Psoas muscle (tissue), 8 donors: ENCODE measurements around the gene XIRP2. TPM values are rescaled to one million over a fixed set of nuclear protein-coding genes. Genes with fewer than 3 reads are reported as not detected.

Source experiments
- ATAC-seq, 4 donors: fragments of 200-7000 bp; cut with Tn5 transposase; one replicate each; pipeline ENCODE4 v1.9.1; 2020; ENCODE audit warnings: moderate library complexity in 3 of 4, mild to moderate bottlenecking in 2 of 4
- DNase-seq, 2 donors: peaks; one replicate each; pipeline ENCODE4 v3.0.0-alpha.2; 2020
- H3K27ac ChIP-seq: fragments of 200-600 bp; one replicate; pipeline ENCODE4 v1.8.0; 2022
- H3K27me3 ChIP-seq, 3 donors: fragments of 200-600 bp in 1 of 3; one replicate each; pipeline versions ENCODE4 v1.6.1 to v1.8.0; 2013 to 2022; ENCODE audit warnings: low read length in 2 of 3, mild to moderate bottlenecking in 2 of 3, moderate library complexity in 1 of 3; ENCODE audit not compliant: insufficient read depth in 3 of 3
- H3K36me3 ChIP-seq, 2 donors: fragments of 200-600 bp in 1 of 2; one replicate each; pipeline versions ENCODE4 v1.6.1 to v1.8.0; 2013 to 2022; ENCODE audit warnings: low read depth in 1 of 2, mild to moderate bottlenecking in 1 of 2, moderate library complexity in 1 of 2; ENCODE audit not compliant: insufficient read depth in 1 of 2
- H3K4me1 ChIP-seq: fragments of 200-600 bp; one replicate; pipeline ENCODE4 v1.8.0; 2022
- H3K4me3 ChIP-seq: fragments of 200-600 bp; one replicate; pipeline ENCODE4 v1.8.0; 2022; ENCODE audit warnings: mild to moderate bottlenecking
- H3K9me3 ChIP-seq: fragments of 200-600 bp; one replicate; pipeline ENCODE4 v1.8.0; 2022
- CTCF ChIP-seq: fragments of 200-600 bp; IDR thresholded peaks from one replicate; pipeline ENCODE4 v1.8.0; 2022; ENCODE audit warnings: antibody characterized with exemption
- WGBS, 3 donors: extraction: QIAGEN DNeasy Blood & Tissue Kit; methylation state at CpG; one replicate each; pipeline versions ENCODE4 v1.1.6 to v1.1.7; 2013; 5-methylcytosine and 5-hydroxymethylcytosine counted together
- intact Hi-C, 2 donors: fragments of 100-400 bp; cut with DNase I; formaldehyde crosslinking; loops; one replicate each; pipeline versions ENCODE4 v1.11.0 to v1.14.2; 2022
- polyA plus RNA-seq, 3 donors: library from polyadenylated mRNA; stranded (reverse); fragments of 200-250 nt; gene quantifications; one replicate each; pipeline ENCODE4 v1.2.3, GENCODE V29; 2013
- total RNA-seq, 4 donors: library from RNA; stranded (reverse); fragmentation: NEBNext Ultra II Directional in 2 of 4; extraction: Animal tissue kit (Norgen Biotek cat#: 25700) in 2 of 4; gene quantifications; one replicate each; pipeline versions ENCODE4 v1.2.1 to v1.2.4, GENCODE V29; 2021 to 2023
- donor health status: healthy with polysubstance abuse.
- donor health status: DM: no; HTN: no; CAD: no; lungs with moderate emphysema.
- donor health status: Bipolar disorder and iron deficiency.
- donor health status: healthy.
- donor health status: DM: yes; HTN: yes; CAD: no.
- donor health status: DM: no; HTN: no; CAD: no.
- donor health status: DM: no; HTN: no; CAD: no.
- donor health status: DM: yes; HTN: yes; CAD: no.

The XIRP2 gene
- total and polyA plus RNA-seq, 7 donors: 355 to 8,701 (median 2,071) TPM

GRCh38 chr2:166924967-166925366, 36.7 kb downstream of the XIRP2 start:
- H3K36me3 ChIP-seq: no peaks in the 10 kb centered on the region
- no peaks in the 10 kb centered on the region for H3K27me3 ChIP-seq
- no peaks in the 10 kb centered on the region for H3K4me1 ChIP-seq
- ATAC-seq (no peak), DNase-seq (no peak)
- intact Hi-C loops: no loop called here
- H3K27ac ChIP-seq: no peak overlapping the region
- no peak overlapping the region for H3K4me3 ChIP-seq
- no peak for TF ChIP-seq CTCF
- peaks cover 4% of the 10 kb centered on the region for H3K9me3 ChIP-seq

GRCh38 chr2:166926657-166927056, 38.4 kb downstream of the XIRP2 start:
- intact Hi-C loops: no loop called here
- H3K4me1 ChIP-seq: no peaks in the 10 kb centered on the region
- TF ChIP-seq CTCF: no peak
- 78 to 83% (median 83%) methylated on average over 1 of the region's 1 CpG for WGBS, 3 donors
- H3K9me3 ChIP-seq: peaks cover 4% of the 10 kb centered on the region
- H3K27me3 ChIP-seq: no peaks in the 10 kb centered on the region
- H3K36me3 ChIP-seq: no peaks in the 10 kb centered on the region
- no peak overlapping the region for H3K27ac ChIP-seq
- no peak for DNase-seq
- ATAC-seq: no peak
- no peak overlapping the region for H3K4me3 ChIP-seq

- Histone ChIP-seq H3K4me1 (no peaks in the 10 kb centered on the region), H3K27me3 (no peaks in the 10 kb centered on the region), H3K4me3 (no peak overlapping the region), H3K27ac (no peak overlapping the region), H3K9me3 (peaks cover 12% of the 10 kb centered on the region), H3K36me3 (no peaks in the 10 kb centered on the region)
- no peak for ATAC-seq
- TF ChIP-seq CTCF: no peak
- intact Hi-C loops: no loop called here
- no peak for DNase-seq
- 99 to 100% (median 100%) methylated on average over 1 of the region's 1 CpG for WGBS, 3 donors
Measured at GRCh38 chr2:166932032-166932431, 43.8 kb downstream of the XIRP2 start.

- H3K27ac ChIP-seq: no peak overlapping the region
- intact Hi-C loops: no loop called here
- no peaks in the 10 kb centered on the region for H3K4me1 ChIP-seq
- H3K4me3 ChIP-seq: no peak overlapping the region
- WGBS, 3 donors: 73 to 87% (median 78%) methylated on average over 5 of the region's 5 CpGs
- H3K27me3 ChIP-seq: no peaks in the 10 kb centered on the region
- H3K36me3 ChIP-seq: no peaks in the 10 kb centered on the region
- DNase-seq (no peak), ATAC-seq (no peak)
- H3K9me3 ChIP-seq: peaks cover 8% of the 10 kb centered on the region
- TF ChIP-seq CTCF: no peak
Measured at GRCh38 chr2:166934817-166935216, 46.5 kb downstream of the XIRP2 start.

- Histone ChIP-seq H3K4me1 (no peaks in the 10 kb centered on the region), H3K27ac (no peak overlapping the region), H3K27me3 (no peaks in the 10 kb centered on the region), H3K36me3 (no peaks in the 10 kb centered on the region), H3K4me3 (no peak overlapping the region), H3K9me3 (no peaks in the 10 kb centered on the region)
- 68 to 75% (median 74%) methylated on average over 1 of the region's 1 CpG for WGBS, 3 donors
- intact Hi-C loops: no loop called here
- DNase-seq (no peak), ATAC-seq (no peak)
- TF ChIP-seq CTCF: no peak
Measured at GRCh38 chr2:166942377-166942776, 54.1 kb downstream of the XIRP2 start.
